Activated CD4-positive, alpha-beta T cell treated with anti-CD3 and anti-CD28 coated beads for 1 hour (primary cell): ENCODE measurements around the gene NAA16.
"Not testable (repeated sequence)": the region's sequence is repeated elsewhere in the genome, so short reads cannot be mapped to it uniquely, and the experiment has no call there.

Experiments used
- DNase-seq: peaks from one replicate; pipeline ENCODE4 v3.0.0-alpha.2; 2020

The NAA16 gene

GRCh38 chr13:41306271-41307145, 4.6 kb upstream of the NAA16 start:
- no peak for DNase-seq

- no peak for DNase-seq
Measured at GRCh38 chr13:41307884-41308640, 3.0 kb upstream of the NAA16 start.

- peak; percentile 45 for DNase-seq
Measured at GRCh38 chr13:41311406-41312175, 524 bp downstream of the NAA16 start.

- DNase-seq, result no peak
Measured at GRCh38 chr13:41312176-41312500, 1.1 kb downstream of the NAA16 start.

GRCh38 chr13:41313117-41313516, 2.0 kb downstream of the NAA16 start:
- no peak for DNase-seq

- no peak for DNase-seq
Measured at GRCh38 chr13:41313659-41314197, 2.7 kb downstream of the NAA16 start.

GRCh38 chr13:41315443-41316047, 4.5 kb downstream of the NAA16 start:
- no peak for DNase-seq

- no peak for DNase-seq
Measured at GRCh38 chr13:41317243-41317642, 6.2 kb downstream of the NAA16 start.

GRCh38 chr13:41325752-41326151, 14.7 kb downstream of the NAA16 start:
- no peak for DNase-seq

- no peak for DNase-seq
Measured at GRCh38 chr13:41326661-41327060, 15.6 kb downstream of the NAA16 start.

- no peak for DNase-seq
Measured at GRCh38 chr13:41327994-41328790, 17.1 kb downstream of the NAA16 start.

- no peak for DNase-seq
Measured at GRCh38 chr13:41332829-41333228, 21.8 kb downstream of the NAA16 start.

GRCh38 chr13:41334810-41335209, 23.7 kb downstream of the NAA16 start:
- DNase-seq, result no peak

- no peak for DNase-seq
Measured at GRCh38 chr13:41344358-41344757, 33.3 kb downstream of the NAA16 start.

GRCh38 chr13:41345165-41345913, 34.3 kb downstream of the NAA16 start:
- DNase-seq, result no peak

GRCh38 chr13:41345914-41346589, 35.0 kb downstream of the NAA16 start:
- no peak for DNase-seq

GRCh38 chr13:41352935-41353840, 42.1 kb downstream of the NAA16 start:
- DNase-seq, result peak; percentile 28

GRCh38 chr13:41354416-41354815, 43.3 kb downstream of the NAA16 start:
- DNase-seq, result no peak

- DNase-seq, result not testable (repeated sequence)
Measured at GRCh38 chr13:41356385-41356648, 45.2 kb downstream of the NAA16 start.

GRCh38 chr13:41356786-41357185, 45.7 kb downstream of the NAA16 start:
- no peak for DNase-seq
